ENCODE results near the gene KEAP1.
A peak's percentile ranks its signal among the peaks of the same experiment; 100 is the strongest.
"Not testable (repeated sequence)": the region's sequence is repeated elsewhere in the genome, so short reads cannot be mapped to it uniquely, and the experiment has no call there.

The KEAP1 gene

DNA sequence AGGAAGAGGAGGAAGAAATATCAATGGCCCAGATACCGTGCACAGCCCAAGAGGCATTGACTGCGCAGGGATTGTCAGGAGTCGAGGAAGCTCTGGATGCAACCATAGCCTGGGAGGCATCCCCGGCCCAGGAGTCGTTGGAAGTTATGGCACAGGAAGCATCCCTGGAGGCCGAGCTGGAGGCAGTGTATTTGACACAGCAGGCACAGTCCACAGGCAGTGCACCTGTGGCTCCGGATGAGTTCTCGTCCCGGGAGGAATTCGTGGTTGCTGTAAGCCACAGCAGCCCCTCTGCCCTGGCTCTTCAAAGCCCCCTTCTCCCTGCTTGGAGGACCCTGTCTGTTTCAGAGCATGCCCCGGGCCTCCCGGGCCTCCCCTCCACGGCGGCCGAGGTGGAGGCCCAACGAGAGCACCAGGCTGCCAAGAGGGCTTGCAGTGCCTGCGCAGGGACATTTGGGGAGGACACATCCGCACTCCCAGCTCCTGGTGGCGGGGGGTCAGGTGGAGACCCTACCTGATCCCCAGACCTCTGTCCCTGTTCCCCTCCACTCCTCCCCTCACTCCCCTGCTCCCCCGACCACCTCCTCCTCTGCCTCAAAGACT lies 36.0 kb downstream of the KEAP1 start:
- DNase-seq (ENCODE audit: low read depth, low spot score) = no peak
- H3K36me3 ChIP-seq (ENCODE audit: insufficient read depth, insufficient read length, low read length) = peaks cover 20% of the 10 kb centered on the region
- TF ChIP-seq SUZ12 (IDR thresholded peaks at IDR 0.05; ENCODE audit: extremely low read depth, insufficient read depth, insufficient read length) (no peak), YY1 (IDR thresholded peaks at IDR 0.05; ENCODE audit: insufficient read depth, insufficient read length) (no peak), ZNF274 (IDR thresholded peaks at IDR 0.05; ENCODE audit: low read depth, low read length) (no peak)

DNA sequence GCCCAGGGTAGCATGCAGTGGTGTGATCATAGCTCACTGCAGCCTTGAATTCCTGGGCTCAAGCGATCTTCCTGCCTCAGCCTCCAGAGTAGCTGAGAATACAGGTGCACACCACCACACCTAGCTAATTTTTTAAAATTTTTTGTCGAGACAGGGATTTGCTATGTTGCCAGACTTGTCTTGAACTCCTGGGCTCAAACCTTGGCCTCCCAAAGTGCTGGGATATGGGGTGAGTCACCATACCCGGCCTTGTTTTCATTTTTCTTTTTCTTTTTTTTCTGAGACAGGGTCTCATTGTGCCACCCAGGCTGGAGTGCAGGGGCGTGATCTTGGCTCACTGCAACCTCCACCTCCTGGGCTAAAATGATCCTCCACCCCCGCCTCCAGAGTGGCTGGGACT lies 38.7 kb downstream of the KEAP1 start:
- peaks cover 7% of the 10 kb centered on the region for H3K4me1 ChIP-seq (ENCODE audit: insufficient read depth, insufficient read length)
- peaks cover 22% of the 10 kb centered on the region for H3K36me3 ChIP-seq (ENCODE audit: insufficient read depth, insufficient read length, low read length)
- H3K27me3 ChIP-seq (ENCODE audit: insufficient read depth, insufficient read length) = no peaks in the 10 kb centered on the region
- no peak overlapping the region for H3K9ac ChIP-seq (ENCODE audit: insufficient read length, low read depth)
- no peak for DNase-seq (ENCODE audit: low read depth, low spot score)
- H3K9me3 ChIP-seq (ENCODE audit: insufficient read depth, low read length) = no peaks in the 10 kb centered on the region
- TF ChIP-seq YY1 (IDR thresholded peaks at IDR 0.05; ENCODE audit: insufficient read depth, insufficient read length) (no peak), SUZ12 (IDR thresholded peaks at IDR 0.05; ENCODE audit: extremely low read depth, insufficient read depth, insufficient read length) (no peak), ZNF274 (IDR thresholded peaks at IDR 0.05; ENCODE audit: low read depth, low read length) (no peak)
- no peak overlapping the region for H3K4me3 ChIP-seq (ENCODE audit: insufficient read length, low read depth)

More for the DNA sequence above, 36.0 kb downstream of the KEAP1 start:
- Histone ChIP-seq H3K9ac (ENCODE audit: insufficient read length, low read depth) (peak overlapping the region; percentile 6), H3K4me3 (ENCODE audit: insufficient read length, low read depth) (no peak overlapping the region), H3K9me3 (ENCODE audit: insufficient read depth, low read length) (no peaks in the 10 kb centered on the region), H3K4me1 (ENCODE audit: insufficient read depth, insufficient read length) (peaks cover 9% of the 10 kb centered on the region), H3K27me3 (ENCODE audit: insufficient read depth, insufficient read length) (no peaks in the 10 kb centered on the region)

DNA sequence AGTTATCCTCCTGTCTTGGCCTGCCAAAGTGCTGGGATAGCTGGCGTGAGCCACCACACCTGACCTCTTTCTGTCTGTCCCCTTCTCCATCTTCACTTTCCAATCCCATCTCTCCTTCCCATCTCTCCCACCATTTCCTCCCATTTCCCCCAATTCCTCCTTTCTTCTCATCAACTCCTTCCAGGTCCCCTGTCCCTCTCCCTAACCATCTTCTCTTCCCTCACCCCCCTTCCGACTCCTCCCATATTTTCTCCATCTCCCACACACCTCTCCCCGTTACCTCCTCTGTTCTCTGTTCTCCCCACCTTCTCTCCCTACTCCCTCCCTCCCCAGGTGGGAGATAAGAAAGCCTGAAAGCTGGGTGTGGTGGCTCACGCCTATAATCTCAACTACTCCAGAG lies 40.6 kb downstream of the KEAP1 start:
- TF ChIP-seq SUZ12 (IDR thresholded peaks at IDR 0.05; ENCODE audit: extremely low read depth, insufficient read depth, insufficient read length) (no peak), YY1 (IDR thresholded peaks at IDR 0.05; ENCODE audit: insufficient read depth, insufficient read length) (no peak), ZNF274 (IDR thresholded peaks at IDR 0.05; ENCODE audit: low read depth, low read length) (no peak)
- Histone ChIP-seq H3K9ac (ENCODE audit: insufficient read length, low read depth) (no peak overlapping the region), H3K4me3 (ENCODE audit: insufficient read length, low read depth) (no peak overlapping the region), H3K9me3 (ENCODE audit: insufficient read depth, low read length) (no peaks in the 10 kb centered on the region), H3K27me3 (ENCODE audit: insufficient read depth, insufficient read length) (no peaks in the 10 kb centered on the region), H3K4me1 (ENCODE audit: insufficient read depth, insufficient read length) (no peaks in the 10 kb centered on the region), H3K36me3 (ENCODE audit: insufficient read depth, insufficient read length, low read length) (peaks cover 23% of the 10 kb centered on the region)
- DNase-seq (ENCODE audit: low read depth, low spot score) = no peak

DNA sequence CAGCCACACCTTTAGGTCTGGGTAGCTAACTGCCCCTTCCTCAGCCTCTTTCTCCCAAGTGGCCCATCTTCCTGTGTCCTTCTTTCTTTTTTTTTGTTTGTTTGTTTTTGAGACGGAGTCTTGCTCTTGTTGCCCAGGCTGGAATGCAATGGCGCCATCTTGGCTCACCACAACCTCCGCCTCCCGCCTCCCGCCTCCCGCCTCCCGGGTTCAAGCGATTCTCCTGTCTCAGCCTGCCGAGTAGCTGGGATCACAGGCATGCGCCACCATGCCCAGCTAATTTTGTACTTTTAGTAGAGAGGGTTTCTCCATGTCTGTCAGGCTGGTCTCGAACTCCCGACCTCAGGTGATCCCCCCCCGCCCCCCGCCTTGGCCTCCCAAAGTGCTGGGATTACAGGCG lies 41.1 kb downstream of the KEAP1 start:
- H3K4me1 ChIP-seq (ENCODE audit: insufficient read depth, insufficient read length); H3K27me3 ChIP-seq (ENCODE audit: insufficient read depth, insufficient read length); DNase-seq (ENCODE audit: low read depth, low spot score); H3K9ac ChIP-seq (ENCODE audit: insufficient read length, low read depth); H3K9me3 ChIP-seq (ENCODE audit: insufficient read depth, low read length): not testable (repeated sequence)
- Histone ChIP-seq H3K4me3 (ENCODE audit: insufficient read length, low read depth) (peak overlapping the region; percentile 42), H3K36me3 (ENCODE audit: insufficient read depth, insufficient read length, low read length) (peaks cover 18% of the 10 kb centered on the region)

DNA sequence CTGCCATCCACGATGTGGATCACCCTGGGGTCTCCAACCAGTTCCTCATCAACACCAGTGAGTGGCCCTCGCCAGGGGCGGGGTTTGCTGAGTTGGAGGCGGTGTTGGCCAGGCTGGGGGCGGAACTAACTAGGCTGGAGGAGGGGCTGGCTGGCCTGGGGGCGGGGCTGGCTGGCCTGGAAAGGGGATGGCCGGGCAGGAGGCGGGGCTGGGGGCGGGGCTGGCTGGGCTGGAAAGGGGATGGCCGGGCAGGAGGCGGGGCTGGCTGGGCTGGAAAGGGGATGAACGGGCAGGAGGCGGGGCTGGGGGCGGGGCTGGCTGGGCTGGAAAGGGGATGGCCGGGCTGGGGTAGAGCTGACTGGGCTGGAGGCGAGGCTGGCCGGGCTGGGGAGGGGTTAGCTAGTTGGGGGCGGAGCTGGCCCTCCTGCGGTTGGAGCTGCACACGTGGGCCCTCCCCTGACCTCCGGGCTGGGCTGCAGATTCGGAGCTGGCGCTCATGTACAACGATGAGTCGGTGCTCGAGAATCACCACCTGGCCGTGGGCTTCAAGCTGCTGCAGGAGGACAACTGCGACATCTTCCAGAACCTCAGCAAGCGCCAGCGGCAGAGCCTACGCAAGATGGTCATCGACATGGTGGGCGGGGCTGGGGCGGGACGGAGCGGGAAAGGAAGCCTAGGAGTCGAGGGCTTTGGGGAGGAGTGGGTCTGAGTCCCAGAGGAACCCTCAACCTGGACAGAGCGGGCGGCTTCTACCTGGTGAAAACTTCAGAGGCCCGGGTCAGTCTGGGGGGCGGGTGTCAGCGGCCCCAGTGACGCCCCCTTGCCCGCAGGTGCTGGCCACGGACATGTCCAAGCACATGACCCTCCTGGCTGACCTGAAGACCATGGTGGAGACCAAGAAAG lies 41.9 kb downstream of the KEAP1 start:
- Histone ChIP-seq H3K4me1 (ENCODE audit: insufficient read depth, insufficient read length) (no peaks in the 10 kb centered on the region), H3K36me3 (ENCODE audit: insufficient read depth, insufficient read length, low read length) (peaks cover 15% of the 10 kb centered on the region), H3K9me3 (ENCODE audit: insufficient read depth, low read length) (no peaks in the 10 kb centered on the region), H3K4me3 (ENCODE audit: insufficient read length, low read depth) (peak overlapping the region; percentile 42), H3K27me3 (ENCODE audit: insufficient read depth, insufficient read length) (no peaks in the 10 kb centered on the region), H3K9ac (ENCODE audit: insufficient read length, low read depth) (peak overlapping the region; percentile 64)
- DNase-seq (ENCODE audit: low read depth, low spot score) = peak; percentile 88
- TF ChIP-seq SUZ12 (IDR thresholded peaks at IDR 0.05; ENCODE audit: extremely low read depth, insufficient read depth, insufficient read length) (no peak), ZNF274 (IDR thresholded peaks at IDR 0.05; ENCODE audit: low read depth, low read length) (no peak)

DNA sequence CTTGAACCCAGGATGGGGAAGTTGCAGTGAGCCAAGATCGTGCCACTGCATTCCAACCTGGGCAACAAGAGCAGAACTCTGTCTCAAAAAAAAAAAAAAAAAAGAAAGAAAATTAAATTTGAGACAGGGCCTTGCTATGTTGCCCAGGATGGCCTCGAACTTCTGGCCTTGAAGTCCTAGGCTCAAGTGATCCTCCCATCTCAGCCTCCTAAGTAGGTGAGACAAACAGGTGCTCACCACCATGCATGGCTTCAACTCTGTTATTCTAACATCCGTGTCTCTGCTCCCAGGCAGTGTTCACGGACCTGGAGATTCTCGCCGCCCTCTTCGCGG lies 42.5 kb downstream of the KEAP1 start:
- H3K9me3 ChIP-seq (ENCODE audit: insufficient read depth, low read length) = no peaks in the 10 kb centered on the region
- H3K4me1 ChIP-seq (ENCODE audit: insufficient read depth, insufficient read length) = no peaks in the 10 kb centered on the region
- no peak overlapping the region for H3K4me3 ChIP-seq (ENCODE audit: insufficient read length, low read depth)
- DNase-seq (ENCODE audit: low read depth, low spot score) = no peak
- H3K27me3 ChIP-seq (ENCODE audit: insufficient read depth, insufficient read length) = no peaks in the 10 kb centered on the region
- peaks cover 15% of the 10 kb centered on the region for H3K36me3 ChIP-seq (ENCODE audit: insufficient read depth, insufficient read length, low read length)
- no peak for TF ChIP-seq YY1 (IDR thresholded peaks at IDR 0.05; ENCODE audit: insufficient read depth, insufficient read length)
- no peak for TF ChIP-seq ZNF274 (IDR thresholded peaks at IDR 0.05; ENCODE audit: low read depth, low read length)
- TF ChIP-seq SUZ12 (IDR thresholded peaks at IDR 0.05; ENCODE audit: extremely low read depth, insufficient read depth, insufficient read length) = no peak
- no peak overlapping the region for H3K9ac ChIP-seq (ENCODE audit: insufficient read length, low read depth)

DNA sequence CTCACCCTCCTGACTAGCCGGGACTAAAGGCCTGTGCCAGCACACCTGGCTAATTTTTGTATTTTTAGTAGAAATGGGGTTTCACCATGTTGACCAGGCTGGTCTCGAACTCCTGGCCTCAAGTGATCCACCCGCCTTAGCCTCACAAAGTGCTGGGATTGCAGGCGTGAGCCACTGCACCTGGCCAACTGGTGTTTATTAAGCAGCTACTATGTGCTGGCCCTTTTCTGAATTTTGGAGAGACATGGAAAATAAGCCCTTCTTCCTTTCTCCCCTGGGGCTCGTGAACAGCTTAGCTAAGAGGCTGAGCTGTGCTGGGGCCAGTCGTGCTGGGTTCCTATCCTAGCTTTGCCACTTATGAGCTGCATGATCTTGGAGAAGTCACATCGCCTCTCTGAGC lies 44.4 kb downstream of the KEAP1 start:
- DNase-seq (ENCODE audit: low read depth, low spot score); H3K4me3 ChIP-seq (ENCODE audit: insufficient read length, low read depth); H3K9me3 ChIP-seq (ENCODE audit: insufficient read depth, low read length); H3K27me3 ChIP-seq (ENCODE audit: insufficient read depth, insufficient read length); H3K9ac ChIP-seq (ENCODE audit: insufficient read length, low read depth); H3K4me1 ChIP-seq (ENCODE audit: insufficient read depth, insufficient read length); H3K36me3 ChIP-seq (ENCODE audit: insufficient read depth, insufficient read length, low read length): not testable (repeated sequence)

Measured in NT2/D1 (cell line).